Measurements from ENCODE around the gene GFOD2.

DNA sequence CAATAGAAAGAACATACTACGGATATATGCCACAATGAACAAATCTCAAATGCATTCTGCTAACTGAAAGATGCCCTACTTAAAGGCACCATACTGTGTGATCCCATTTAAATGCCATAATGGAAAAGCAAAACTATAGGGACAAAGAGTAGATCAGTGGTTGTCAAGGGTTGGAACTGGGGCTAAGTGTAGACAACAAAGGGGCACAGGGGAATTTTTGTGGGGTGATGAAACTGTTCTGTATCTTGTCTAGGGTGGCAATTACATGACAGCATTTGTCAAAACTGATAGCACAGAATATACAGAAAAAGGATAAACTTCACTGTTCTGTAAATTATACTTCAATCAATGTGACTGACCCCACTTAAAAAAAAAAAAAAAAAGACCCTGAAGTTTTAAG lies 17.7 kb downstream of the GFOD2 start:
- TF ChIP-seq, protein P1, sequence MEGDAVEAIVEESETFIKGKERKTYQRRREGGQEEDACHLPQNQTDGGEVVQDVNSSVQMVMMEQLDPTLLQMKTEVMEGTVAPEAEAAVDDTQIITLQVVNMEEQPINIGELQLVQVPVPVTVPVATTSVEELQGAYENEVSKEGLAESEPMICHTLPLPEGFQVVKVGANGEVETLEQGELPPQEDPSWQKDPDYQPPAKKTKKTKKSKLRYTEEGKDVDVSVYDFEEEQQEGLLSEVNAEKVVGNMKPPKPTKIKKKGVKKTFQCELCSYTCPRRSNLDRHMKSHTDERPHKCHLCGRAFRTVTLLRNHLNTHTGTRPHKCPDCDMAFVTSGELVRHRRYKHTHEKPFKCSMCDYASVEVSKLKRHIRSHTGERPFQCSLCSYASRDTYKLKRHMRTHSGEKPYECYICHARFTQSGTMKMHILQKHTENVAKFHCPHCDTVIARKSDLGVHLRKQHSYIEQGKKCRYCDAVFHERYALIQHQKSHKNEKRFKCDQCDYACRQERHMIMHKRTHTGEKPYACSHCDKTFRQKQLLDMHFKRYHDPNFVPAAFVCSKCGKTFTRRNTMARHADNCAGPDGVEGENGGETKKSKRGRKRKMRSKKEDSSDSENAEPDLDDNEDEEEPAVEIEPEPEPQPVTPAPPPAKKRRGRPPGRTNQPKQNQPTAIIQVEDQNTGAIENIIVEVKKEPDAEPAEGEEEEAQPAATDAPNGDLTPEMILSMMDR (IDR thresholded peaks at IDR 0.05; ENCODE audit: extremely low read depth in 1 of 2, insufficient read depth in 1 of 2, low read depth in 1 of 2, low read length in 2 of 2): no peak
- no peak for TF ChIP-seq EZH2 (IDR thresholded peaks at IDR 0.05; ENCODE audit: borderline replicate concordance, low read depth, low read length, severe bottlenecking)
- TF ChIP-seq POLR2AphosphoS5 (IDR thresholded peaks at IDR 0.05; ENCODE audit: insufficient read depth, low read depth, low read length): no peak
- no peak for TF ChIP-seq POLR2A (IDR thresholded peaks at IDR 0.05; ENCODE audit: low read depth, low read length)
- TF ChIP-seq, protein P2, sequence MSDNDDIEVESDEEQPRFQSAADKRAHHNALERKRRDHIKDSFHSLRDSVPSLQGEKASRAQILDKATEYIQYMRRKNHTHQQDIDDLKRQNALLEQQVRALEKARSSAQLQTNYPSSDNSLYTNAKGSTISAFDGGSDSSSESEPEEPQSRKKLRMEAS (IDR thresholded peaks at IDR 0.05; ENCODE audit: insufficient read depth, insufficient read length): no peak
- TF ChIP-seq JUN (IDR thresholded peaks at IDR 0.05; ENCODE audit: borderline replicate concordance, insufficient read depth, insufficient read length, low read depth): no peak
